Central memory CD8-positive, alpha-beta T cell (primary cell): ENCODE results near the gene MRTFA.
"Not testable (repeated sequence)": the region's sequence is repeated elsewhere in the genome, so short reads cannot be mapped to it uniquely, and the experiment has no call there.

ENCODE experiments used
- ATAC-seq: fragments of 150-1000 bp; cut with Tn5 transposase; replicated peaks from 2 replicates; pipeline ENCODE4 v1.10.0; 2022; ENCODE audit warnings: mild to moderate bottlenecking, moderate FRiP score, moderate number of reproducible peaks; ENCODE audit not compliant: poor library complexity, severe bottlenecking; ENCODE audit errors: extremely low read depth
- DNase-seq, 2 donors: peaks; one replicate each; pipeline ENCODE4 v3.0.0; 2021; ENCODE audit warnings: low spot score in 2 of 2
- H3K27ac Mint-ChIP-seq: one replicate; pipeline ENCODE4 v1.8.0; 2022; ENCODE audit warnings: low read depth, mild to moderate bottlenecking, moderate library complexity, mixed read lengths
- H3K27me3 Mint-ChIP-seq: one replicate; pipeline ENCODE4 v1.8.0; 2022; ENCODE audit warnings: mixed read lengths
- H3K36me3 Mint-ChIP-seq: one replicate; pipeline ENCODE4 v1.8.0; 2022; ENCODE audit warnings: mild to moderate bottlenecking, moderate library complexity, mixed read lengths; ENCODE audit not compliant: insufficient read depth
- H3K4me1 Mint-ChIP-seq: one replicate; pipeline ENCODE4 v1.8.0; 2022; ENCODE audit warnings: mixed read lengths
- H3K4me3 Mint-ChIP-seq: one replicate; pipeline ENCODE4 v1.8.0; 2022; ENCODE audit warnings: mild to moderate bottlenecking, moderate library complexity, mixed read lengths
- H3K9me3 Mint-ChIP-seq: one replicate; pipeline ENCODE4 v1.8.0; 2022; ENCODE audit warnings: mixed read lengths

The MRTFA gene

DNA sequence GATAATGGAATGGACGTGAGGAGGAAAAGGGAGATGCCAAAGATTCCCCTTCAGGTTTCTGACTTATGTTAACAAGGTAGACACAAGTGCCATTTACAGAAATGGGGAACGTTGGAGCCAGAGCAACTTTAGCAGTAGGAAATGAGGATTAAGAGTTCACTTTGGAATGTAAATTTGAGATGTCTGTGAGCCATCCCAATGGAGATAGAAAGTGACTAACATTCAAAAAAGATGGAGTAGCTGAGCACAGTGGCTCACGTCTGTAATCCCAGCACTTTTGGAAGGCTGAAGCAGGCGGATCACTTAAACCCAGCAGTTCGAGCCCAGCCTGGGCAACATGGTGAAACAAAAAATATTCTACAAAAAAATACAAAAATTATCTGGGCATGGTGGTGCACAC, 19.9 kb downstream of the MRTFA start:
- DNase-seq: no peak
- Mint-ChIP-seq H3K36me3 (peaks cover 9% of the 10 kb centered on the region), H3K27ac (no peak overlapping the region), H3K27me3 (no peaks in the 10 kb centered on the region), H3K4me3 (no peak overlapping the region), H3K9me3 (peaks cover 5% of the 10 kb centered on the region), H3K4me1 (peaks cover 50% of the 10 kb centered on the region)
- no peak for ATAC-seq

DNA sequence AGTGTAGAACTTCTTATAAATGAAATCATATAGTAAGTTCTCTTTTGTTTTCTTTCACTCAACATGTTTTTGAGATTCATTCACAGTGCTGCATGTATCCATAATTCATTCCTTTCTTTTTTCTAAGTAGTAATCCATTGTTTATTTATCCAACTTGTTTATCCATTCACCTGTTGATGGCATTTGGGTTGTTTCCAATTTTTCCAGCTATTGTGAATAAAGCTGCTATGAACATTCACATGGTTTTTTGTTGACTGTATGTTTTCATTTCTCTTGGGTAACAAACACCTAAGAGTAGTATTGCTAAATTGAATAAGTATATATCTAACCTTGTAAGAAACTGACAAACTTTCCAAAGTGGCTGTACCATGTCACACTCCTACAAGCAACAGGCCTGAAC, 23.5 kb downstream of the MRTFA start:
- Mint-ChIP-seq H3K27ac (no peak overlapping the region), H3K36me3 (peaks cover 3% of the 10 kb centered on the region)
- ATAC-seq: no peak

DNA sequence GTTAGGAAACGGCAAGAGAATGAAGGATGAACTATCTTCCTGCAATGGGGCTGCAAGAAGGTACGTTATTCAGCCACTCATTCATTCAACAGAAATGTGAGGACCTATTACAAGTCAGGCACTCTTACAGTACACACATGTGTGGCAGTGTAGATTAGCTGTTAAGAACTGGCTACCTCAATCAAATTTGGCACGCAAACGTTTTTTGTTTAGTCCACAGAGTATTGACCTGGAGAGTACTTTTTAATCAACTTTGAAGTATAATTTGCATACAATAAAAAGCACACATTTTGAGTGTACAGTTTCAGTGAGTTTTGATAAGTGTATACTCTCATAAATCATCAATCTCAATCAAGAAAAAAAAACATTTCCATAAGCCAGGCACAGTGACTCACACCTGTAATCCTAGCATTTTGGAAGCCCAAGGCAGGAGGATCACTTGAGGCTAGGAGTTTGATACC, 24.2 kb downstream of the MRTFA start:
- ATAC-seq: no peak
- no peaks in the 10 kb centered on the region for H3K9me3 Mint-ChIP-seq
- H3K4me1 Mint-ChIP-seq: peaks cover 33% of the 10 kb centered on the region

More for the DNA sequence above, 23.5 kb downstream of the MRTFA start:
- Mint-ChIP-seq H3K27me3 (no peaks in the 10 kb centered on the region), H3K4me1 (peaks cover 34% of the 10 kb centered on the region), H3K4me3 (no peak overlapping the region), H3K9me3 (no peaks in the 10 kb centered on the region)
- no peak for DNase-seq

DNA sequence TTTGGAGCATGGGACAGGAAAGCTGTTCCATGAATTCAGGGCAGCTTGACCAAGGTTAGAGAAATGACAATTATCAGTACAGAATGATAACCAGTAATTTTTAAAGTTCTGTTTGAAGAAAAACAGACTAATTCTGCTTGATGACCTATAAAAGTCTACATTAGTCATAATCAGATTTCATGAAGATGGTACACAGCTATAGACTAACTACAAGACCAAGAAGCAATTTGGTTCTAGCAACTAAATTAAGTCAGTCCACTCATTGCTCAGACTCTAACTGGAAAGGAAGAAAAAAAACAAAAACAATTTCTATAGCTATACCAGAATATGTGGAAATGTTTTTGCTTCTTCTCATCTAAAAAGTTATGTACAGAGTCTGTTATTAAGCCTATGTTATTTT, 24.9 kb downstream of the MRTFA start:
- Mint-ChIP-seq H3K4me3 (no peak overlapping the region), H3K27me3 (no peaks in the 10 kb centered on the region), H3K36me3 (peaks cover 3% of the 10 kb centered on the region), H3K4me1 (peaks cover 36% of the 10 kb centered on the region), H3K27ac (no peak overlapping the region), H3K9me3 (no peaks in the 10 kb centered on the region)
- DNase-seq: no peak
- ATAC-seq: no peak

More for the DNA sequence above, 24.2 kb downstream of the MRTFA start:
- no peak for DNase-seq
- H3K27me3 Mint-ChIP-seq: no peaks in the 10 kb centered on the region
- H3K36me3 Mint-ChIP-seq: peaks cover 3% of the 10 kb centered on the region
- no peak overlapping the region for H3K4me3 Mint-ChIP-seq
- H3K27ac Mint-ChIP-seq: no peak overlapping the region

DNA sequence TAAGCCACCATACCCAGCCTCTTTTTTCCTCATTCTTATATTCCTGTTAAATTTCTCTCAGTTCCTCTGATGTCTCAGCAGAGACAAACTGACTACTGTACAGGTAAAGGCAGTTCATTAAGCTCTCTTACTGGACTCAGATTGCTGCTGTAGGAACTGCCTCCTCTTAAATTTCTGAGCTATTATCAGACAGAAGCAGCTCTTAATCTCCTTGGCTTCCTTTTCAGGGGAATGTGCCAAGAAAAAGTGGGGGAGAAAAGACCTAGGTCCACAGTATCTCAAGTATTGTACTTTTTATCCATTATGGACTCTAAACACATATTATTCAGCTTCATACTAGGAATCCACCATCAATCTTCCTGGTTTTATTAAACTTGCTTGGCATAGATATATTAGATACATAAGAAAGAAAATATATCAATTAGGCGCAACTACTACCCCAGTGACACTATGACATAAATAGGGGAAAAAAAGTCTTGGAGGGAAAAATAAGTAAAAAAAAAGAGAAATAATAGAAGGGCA, 26.1 kb downstream of the MRTFA start:
- no peaks in the 10 kb centered on the region for H3K27me3 Mint-ChIP-seq
- no peaks in the 10 kb centered on the region for H3K9me3 Mint-ChIP-seq
- H3K27ac Mint-ChIP-seq: no peak overlapping the region
- H3K36me3 Mint-ChIP-seq: peaks cover 3% of the 10 kb centered on the region
- ATAC-seq (no peak), DNase-seq (no peak)
- peaks cover 41% of the 10 kb centered on the region for H3K4me1 Mint-ChIP-seq
- H3K4me3 Mint-ChIP-seq: no peak overlapping the region

DNA sequence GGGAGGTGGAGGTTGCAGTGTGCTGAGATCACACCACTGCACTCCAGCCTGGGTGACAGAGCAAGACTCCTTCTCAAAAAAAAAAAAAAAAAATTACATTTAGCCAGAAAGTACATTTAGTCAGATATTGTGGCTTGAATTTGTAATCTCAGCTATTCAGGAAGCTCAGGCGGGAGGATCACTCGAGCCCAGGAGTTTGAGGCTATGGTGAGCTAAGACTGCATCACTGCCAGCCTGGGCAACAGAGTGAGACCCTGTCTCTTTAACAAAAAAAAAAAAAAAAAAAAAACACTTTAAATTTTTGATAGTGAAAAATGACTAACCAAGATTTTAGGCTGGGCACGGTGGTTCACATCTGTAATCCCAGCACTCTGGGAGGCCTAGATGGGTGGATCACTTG, 27.3 kb downstream of the MRTFA start:
- Mint-ChIP-seq H3K4me1 (peaks cover 48% of the 10 kb centered on the region), H3K4me3 (no peak overlapping the region), H3K27me3 (no peaks in the 10 kb centered on the region), H3K36me3 (peaks cover 1% of the 10 kb centered on the region), H3K9me3 (no peaks in the 10 kb centered on the region), H3K27ac (no peak overlapping the region)
- no peak for ATAC-seq
- no peak for DNase-seq

DNA sequence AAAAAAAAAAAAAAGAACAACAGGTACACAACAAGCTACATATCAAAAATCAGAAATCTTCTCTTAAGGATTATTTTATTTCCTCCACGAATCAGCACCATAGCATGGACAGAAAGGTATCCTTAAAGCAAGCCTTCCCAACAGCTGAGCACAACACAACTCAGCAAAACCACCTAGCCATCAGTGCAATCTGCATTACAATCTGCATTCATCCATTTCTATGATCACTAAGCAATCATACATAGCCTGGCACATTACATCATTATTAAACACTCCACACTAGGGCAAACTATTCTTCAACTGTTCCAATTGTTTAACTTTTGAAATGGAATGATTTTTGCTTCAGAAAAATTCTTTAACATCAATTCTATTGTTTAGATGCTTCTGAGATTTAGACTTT, 29.0 kb downstream of the MRTFA start:
- no peaks in the 10 kb centered on the region for H3K27me3 Mint-ChIP-seq
- DNase-seq (no peak), ATAC-seq (no peak)
- H3K9me3 Mint-ChIP-seq: no peaks in the 10 kb centered on the region
- peaks cover 51% of the 10 kb centered on the region for H3K4me1 Mint-ChIP-seq
- H3K36me3 Mint-ChIP-seq: peaks cover 1% of the 10 kb centered on the region
- no peak overlapping the region for H3K27ac Mint-ChIP-seq
- H3K4me3 Mint-ChIP-seq: no peak overlapping the region

DNA sequence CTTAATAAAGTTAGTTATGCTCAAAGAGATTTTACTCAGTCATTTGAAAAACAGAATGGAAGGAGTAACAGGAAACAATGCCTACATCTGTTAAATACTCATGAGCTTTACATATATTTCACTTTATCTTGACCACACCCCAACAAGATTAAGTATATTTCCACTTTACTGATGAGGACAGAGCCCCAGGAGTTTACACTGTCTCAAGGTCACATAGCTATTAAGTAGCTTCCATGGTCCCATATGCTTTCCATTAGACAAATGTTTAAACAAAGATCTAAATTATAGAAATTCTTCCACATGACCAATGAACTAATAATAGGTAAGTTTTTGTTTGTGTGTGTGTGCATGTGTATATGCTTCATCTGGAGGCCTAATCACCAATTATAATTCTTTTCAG, 30.2 kb downstream of the MRTFA start:
- DNase-seq (no peak), ATAC-seq (no peak)
- H3K27ac Mint-ChIP-seq: no peak overlapping the region
- H3K4me1 Mint-ChIP-seq: peaks cover 52% of the 10 kb centered on the region
- H3K27me3 Mint-ChIP-seq: no peaks in the 10 kb centered on the region
- no peaks in the 10 kb centered on the region for H3K9me3 Mint-ChIP-seq
- peaks cover 1% of the 10 kb centered on the region for H3K36me3 Mint-ChIP-seq
- H3K4me3 Mint-ChIP-seq: no peak overlapping the region

DNA sequence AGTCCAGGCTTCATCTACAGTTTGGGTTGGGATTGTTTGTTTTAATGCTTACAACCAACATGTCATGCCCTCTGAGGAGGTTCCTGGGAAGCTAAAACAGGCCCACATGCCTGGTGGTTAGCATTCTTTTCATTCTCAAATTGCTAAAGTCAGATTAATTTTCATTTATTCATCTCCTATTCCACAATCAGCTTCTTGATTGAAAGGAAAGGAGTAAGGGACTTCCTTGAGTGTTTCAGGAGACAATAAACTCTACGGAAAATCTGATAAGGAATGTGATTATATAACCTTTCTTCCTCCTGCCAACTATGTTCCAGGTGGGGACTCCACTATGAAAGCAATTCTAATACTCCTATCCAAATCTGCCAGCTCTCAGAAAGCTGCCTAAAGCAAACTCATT, 30.8 kb downstream of the MRTFA start:
- Mint-ChIP-seq H3K4me1 (peaks cover 57% of the 10 kb centered on the region), H3K27me3 (no peaks in the 10 kb centered on the region), H3K9me3 (no peaks in the 10 kb centered on the region), H3K4me3 (no peak overlapping the region), H3K36me3 (peaks cover 3% of the 10 kb centered on the region), H3K27ac (no peak overlapping the region)
- DNase-seq (no peak), ATAC-seq (no peak)

DNA sequence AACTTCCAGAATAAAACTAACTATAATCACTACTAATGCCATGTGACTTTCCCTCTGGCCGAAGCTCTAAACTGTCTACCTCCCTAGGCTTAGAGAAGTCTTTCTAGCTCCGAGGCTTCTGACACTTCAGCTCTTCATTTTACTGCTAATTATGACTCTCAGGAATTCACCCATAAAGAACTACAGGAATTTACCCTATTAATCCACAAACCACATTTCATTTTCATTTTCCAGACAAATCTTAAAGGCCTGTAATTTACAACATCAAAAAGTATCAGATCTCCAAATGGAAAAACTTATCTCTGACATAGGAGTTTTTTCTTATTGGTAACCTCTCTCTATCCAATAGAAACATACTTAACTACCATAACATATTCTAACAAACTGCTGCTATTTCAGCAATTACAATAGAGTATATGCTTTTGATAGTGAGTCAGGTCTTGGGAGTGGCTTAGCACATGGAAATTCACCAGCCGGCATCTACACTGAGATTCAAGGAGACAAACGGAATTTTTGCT, 33.4 kb downstream of the MRTFA start:
- no peaks in the 10 kb centered on the region for H3K9me3 Mint-ChIP-seq

DNA sequence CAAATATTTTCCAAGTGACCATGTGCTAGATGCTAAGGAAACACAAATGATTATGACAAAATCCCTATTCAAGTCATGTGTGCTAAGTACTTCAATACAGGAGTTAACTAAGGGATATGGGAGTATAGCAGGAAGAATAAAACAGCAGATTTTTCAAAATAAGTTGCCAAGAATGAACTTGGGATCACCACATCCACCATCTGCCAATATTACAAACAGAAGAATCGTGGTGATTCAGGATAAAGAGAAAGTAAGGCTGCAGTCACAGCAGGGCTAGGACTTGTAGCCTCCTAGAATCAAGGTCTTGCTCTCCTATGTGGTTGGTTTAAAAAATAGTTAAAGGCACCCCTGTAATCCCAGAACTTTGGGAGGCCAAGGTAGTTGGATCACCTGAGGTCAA, 34.3 kb downstream of the MRTFA start:
- peaks cover 5% of the 10 kb centered on the region for H3K36me3 Mint-ChIP-seq
- H3K4me3 Mint-ChIP-seq: no peak overlapping the region
- H3K27me3 Mint-ChIP-seq: no peaks in the 10 kb centered on the region
- ATAC-seq: no peak
- no peak for DNase-seq
- H3K27ac Mint-ChIP-seq: no peak overlapping the region
- H3K4me1 Mint-ChIP-seq: peaks cover 61% of the 10 kb centered on the region
- H3K9me3 Mint-ChIP-seq: no peaks in the 10 kb centered on the region

More for the DNA sequence above, 33.4 kb downstream of the MRTFA start:
- no peak overlapping the region for H3K27ac Mint-ChIP-seq
- no peaks in the 10 kb centered on the region for H3K27me3 Mint-ChIP-seq
- H3K36me3 Mint-ChIP-seq: peaks cover 3% of the 10 kb centered on the region
- no peak overlapping the region for H3K4me3 Mint-ChIP-seq
- no peak for ATAC-seq
- peaks cover 61% of the 10 kb centered on the region for H3K4me1 Mint-ChIP-seq
- no peak for DNase-seq

DNA sequence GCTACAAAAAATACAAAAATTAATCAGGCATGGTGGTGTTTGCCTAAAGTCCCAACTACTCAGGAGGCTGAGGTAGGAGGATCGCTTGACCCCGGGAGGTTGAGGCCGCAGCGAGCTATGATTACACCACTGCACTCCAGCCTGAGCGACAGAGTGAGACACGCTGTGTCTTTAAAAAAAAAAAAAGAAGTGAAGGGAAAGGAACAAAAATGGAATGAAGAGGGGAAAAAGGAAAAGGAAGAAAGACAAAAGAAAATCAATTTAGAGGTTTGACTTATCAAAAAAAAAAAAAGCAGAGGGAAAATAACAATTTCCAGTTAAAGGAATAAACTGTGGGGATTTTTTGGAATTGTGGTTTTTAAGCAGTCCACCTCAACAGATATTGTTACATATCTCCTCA, 36.8 kb downstream of the MRTFA start:
- H3K9me3 Mint-ChIP-seq: no peaks in the 10 kb centered on the region
- no peak overlapping the region for H3K27ac Mint-ChIP-seq
- no peak for DNase-seq
- no peaks in the 10 kb centered on the region for H3K27me3 Mint-ChIP-seq
- peaks cover 58% of the 10 kb centered on the region for H3K4me1 Mint-ChIP-seq
- ATAC-seq: no peak
- H3K36me3 Mint-ChIP-seq: peaks cover 4% of the 10 kb centered on the region
- H3K4me3 Mint-ChIP-seq: no peak overlapping the region

DNA sequence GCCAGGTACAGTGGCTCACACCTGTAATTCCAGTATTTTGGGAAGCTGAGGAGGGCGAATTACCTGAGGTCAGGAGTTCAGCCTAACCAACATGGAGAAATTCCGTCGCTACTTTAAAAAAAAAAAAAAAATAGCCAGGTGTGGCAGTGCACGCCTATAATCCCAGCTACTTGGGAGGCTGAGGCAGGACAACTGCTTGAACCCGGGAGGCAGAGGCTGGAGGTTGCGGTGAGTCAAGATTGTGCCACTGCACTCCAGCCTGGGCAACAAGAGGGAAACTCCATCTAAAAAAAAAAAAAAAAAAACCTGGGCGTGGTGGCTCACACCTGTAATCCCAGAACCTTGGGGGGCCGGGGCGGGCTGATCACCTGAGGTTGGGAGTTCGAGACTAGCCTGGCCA, 37.8 kb downstream of the MRTFA start:
- peaks cover 64% of the 10 kb centered on the region for H3K4me1 Mint-ChIP-seq
- H3K27me3 Mint-ChIP-seq, DNase-seq, ATAC-seq, H3K9me3 Mint-ChIP-seq, H3K4me3 Mint-ChIP-seq, H3K27ac Mint-ChIP-seq, H3K36me3 Mint-ChIP-seq: not testable (repeated sequence)
